Fibroblast of the conjunctiva (primary cell): ENCODE measurements around the gene SLC16A5.
"Not testable (repeated sequence)": the region's sequence is repeated elsewhere in the genome, so short reads cannot be mapped to it uniquely, and the experiment has no call there.

Source experiments
- DNase-seq: peaks from one replicate; pipeline ENCODE4 v3.0.0-alpha.2; 2010; ENCODE audit warnings: low read depth

Gene SLC16A5

DNA sequence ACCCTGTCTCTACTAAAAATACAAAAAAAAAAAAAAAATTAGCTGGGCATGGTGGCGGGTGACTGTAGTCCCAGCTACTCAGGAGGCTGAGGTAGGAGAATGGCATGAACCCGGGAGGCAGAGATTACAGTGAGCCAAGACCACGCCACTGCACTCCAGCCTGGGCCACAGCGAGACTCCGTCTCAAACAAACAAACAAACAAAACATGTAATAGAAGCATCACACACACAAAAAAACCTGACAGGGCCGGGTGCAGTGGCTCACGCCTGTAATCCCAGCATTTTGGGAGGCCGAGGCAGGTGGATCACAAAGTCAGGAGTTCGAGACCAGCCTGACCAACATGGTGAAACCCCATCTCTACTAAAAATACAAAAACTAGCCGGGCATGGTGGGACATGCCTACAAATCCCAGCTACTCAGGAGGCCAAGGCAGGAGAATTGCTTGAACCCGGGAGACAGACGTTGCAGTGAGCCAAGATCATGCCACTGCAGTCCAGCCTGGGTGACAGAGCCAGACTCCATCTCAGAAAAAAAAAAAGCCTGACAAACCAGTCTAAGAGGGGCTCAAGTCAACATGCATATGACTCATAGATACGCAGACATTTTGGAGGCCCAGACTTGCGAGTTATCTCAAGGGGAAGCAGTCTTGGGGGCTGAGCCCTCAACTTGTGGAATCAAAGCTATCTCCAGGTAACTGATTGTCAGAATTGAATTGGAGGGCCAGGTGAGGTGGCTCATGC lies 46.0 kb downstream of the SLC16A5 start:
- DNase-seq, result not testable (repeated sequence)

- no peak for DNase-seq
These were observed 47.7 kb downstream of the SLC16A5 start for GRCh38 chr17:75135452-75135851.

DNA sequence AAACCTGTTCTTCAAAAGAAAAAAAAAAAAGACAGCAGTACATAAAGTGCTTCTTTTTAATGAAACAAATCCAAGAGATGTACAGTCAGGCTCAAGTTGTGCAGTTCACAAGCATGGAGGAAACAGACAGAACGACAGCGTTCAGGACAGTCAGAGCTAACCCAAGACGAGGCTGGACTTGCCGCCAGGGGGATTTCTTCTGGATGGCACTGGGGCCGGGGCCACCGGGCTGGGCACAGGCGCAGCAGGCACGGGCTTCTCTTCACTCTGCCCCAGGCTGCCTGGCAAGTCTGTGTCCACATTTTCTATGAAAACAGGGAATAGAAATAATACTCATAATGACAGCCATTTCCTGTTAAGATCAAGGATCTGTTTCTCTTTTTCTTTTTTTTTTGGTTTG lies 48.2 kb downstream of the SLC16A5 start:
- no peak for DNase-seq

DNA sequence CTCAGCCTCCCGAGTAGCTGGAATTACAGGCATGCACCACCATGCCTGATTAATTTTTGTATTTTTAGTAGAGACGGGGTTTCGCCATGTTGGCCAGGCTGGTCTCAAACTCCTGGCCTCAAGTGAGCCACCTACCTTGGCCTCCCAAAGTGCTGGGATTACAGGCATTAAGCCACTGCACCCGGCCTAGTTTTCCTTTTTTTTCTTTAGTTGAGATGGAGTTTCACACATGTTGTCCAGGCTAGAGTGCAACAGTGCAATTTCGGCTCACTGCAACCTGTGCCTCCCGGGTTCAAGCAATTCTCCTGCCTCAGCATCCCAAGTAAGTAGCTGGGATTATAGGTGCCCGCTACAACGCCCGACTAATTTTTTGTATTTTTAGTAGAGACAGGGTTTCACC lies 50.0 kb downstream of the SLC16A5 start:
- not testable (repeated sequence) for DNase-seq

DNA sequence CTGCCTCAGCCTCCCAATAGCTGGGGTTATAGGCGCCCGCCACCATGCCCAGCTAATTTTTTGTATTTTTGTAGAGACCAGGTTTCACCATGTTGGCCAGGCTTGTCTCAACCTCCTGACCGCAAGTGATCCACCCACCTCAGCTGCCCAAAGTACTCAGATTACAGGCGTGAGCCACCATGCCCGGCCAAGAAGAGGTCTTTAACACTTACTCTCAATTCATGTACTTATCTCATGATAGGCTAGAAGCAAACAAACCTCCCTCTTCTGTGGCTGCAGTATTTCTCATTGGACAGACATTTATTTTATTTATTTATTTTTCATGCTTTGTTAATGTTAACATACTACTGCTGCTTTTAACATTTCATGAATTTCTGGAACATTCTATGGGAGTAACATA lies 50.8 kb downstream of the SLC16A5 start:
- DNase-seq, result no peak

GRCh38 chr17:75142236-75142971 lies 54.6 kb downstream of the SLC16A5 start:
- DNase-seq, result no peak

- no peak for DNase-seq
These were observed 57.2 kb downstream of the SLC16A5 start for GRCh38 chr17:75144816-75145512.

DNA sequence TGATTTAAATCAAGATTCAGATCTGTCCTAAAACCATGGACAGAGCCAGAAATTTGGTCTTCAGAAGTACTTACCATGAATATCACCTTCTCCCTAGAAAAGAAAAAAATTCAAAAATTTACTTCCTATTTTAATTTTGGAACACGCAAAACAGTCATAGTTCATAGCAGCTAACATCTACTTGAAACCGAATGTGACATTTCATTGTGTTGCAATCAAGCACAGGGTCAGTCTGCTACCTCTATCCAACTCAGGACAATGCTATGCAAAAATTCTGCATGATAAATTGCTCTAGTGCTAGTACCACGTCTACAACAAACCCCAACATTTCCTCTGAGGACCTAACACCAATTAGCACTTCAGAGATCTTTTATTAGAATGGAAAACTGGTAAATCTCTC lies 58.8 kb downstream of the SLC16A5 start:
- no peak for DNase-seq

DNA sequence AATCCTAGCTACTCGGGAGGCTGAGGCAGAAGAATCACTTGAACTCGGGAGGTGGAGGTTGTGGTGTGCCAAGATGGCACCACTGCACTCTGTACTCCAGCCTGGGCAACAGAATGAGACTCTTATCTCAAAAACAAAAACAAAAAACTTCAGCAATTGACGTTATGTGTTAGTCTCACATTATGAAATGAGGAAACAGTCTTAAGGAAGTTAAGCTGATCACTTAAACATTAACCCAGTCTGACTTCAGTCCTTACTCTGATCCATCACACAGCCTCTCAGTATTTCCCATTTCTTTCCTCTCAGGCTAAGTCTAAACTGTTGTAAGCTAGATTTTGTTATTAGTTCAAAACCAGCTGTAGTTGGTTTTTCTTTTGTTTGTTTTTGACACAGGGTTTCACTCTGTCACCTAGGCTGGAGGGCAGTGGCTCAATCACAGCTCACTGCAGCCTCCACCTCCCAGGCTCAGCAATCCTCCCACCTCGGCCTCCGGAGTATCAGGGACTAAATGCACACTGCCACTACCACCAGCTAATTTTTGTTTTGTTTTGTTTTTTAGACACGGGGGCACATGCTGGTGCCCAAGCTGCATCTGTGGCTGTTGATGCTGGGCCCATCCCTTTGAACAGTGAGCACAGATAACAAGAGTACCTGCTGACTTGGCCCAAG lies 60.3 kb downstream of the SLC16A5 start:
- DNase-seq, result no peak

DNA sequence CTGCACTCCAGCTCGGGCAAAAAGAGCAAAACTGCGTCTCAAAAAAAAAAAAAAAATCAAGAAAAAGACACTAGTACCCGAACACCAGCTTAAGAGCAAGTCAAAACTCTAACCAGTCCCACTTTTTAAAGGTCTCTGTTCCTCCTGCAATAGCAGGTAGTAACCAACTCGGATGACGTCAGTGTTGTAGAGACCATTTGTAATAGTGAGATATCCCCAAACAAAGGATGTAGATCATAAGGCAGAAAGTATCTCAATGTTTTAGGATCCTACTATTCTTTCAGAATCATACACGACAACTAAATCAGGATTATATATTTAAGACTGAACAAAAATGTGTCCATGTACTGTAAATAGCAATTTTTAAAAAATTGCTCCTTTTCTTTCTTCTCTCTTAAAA lies 64.2 kb downstream of the SLC16A5 start:
- no peak for DNase-seq

- no peak for DNase-seq
These were observed 64.8 kb downstream of the SLC16A5 start for GRCh38 chr17:75152523-75152921.

- no peak for DNase-seq
These were observed 65.4 kb downstream of the SLC16A5 start for GRCh38 chr17:75152922-75153779.

- no peak for DNase-seq
These were observed 66.0 kb downstream of the SLC16A5 start for GRCh38 chr17:75153780-75154194.

GRCh38 chr17:75154195-75155106 lies 66.7 kb downstream of the SLC16A5 start, which contains the start of gene JPT1:
Gene JPT1, minus strand, starts transcription at chr17:75154512. Its CDS starts 115 bp downstream, at chr17:75154397.
- peak; percentile 99 for DNase-seq

GRCh38 chr17:75155191-75155601 lies 67.4 kb downstream of the SLC16A5 start:
- DNase-seq, result no peak
